ENCODE results near the gene KCNG2. TPM values are rescaled to one million over a fixed set of nuclear protein-coding genes. Genes with fewer than 3 reads are reported as not detected.

The KCNG2 gene
- total RNA-seq, 2 experiments from 2014 or later = not detected

DNA sequence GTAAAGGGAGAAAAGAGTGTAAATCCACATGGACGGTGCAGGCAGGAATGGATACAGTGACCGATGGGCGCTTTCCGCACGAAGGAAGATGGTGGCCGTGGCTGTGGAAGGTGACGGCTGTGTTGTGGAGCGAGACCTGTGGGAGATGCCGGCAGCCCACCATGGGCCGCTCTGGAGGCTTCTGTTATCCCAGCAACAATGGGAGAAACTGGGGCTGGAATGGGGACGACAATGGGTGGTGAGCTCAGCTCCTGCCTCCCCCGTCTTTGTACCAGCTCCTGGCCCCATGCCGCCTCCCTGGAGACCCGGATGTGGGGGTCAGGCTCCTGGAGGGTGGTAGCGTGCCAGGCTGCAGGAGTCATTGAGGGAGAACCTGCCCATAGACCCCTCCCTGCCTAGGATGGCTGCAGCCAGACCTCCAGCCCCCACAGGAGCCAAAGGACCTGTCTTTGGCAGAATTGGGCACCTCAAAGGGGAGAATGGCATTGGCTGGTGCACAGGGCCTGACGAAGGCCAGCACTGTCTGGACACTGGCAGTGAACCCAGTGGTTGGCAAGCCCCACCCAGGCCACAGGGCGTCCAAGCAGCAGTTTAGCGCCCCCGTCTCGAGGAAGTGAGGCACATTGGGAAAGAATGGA, 81.1 kb downstream of the KCNG2 start:
- H3K4me3 ChIP-seq (ENCODE audit: low read length) = no peak overlapping the region
- intact Hi-C loops (cut with DNase I, micrococcal nuclease) = no loop called here

DNA sequence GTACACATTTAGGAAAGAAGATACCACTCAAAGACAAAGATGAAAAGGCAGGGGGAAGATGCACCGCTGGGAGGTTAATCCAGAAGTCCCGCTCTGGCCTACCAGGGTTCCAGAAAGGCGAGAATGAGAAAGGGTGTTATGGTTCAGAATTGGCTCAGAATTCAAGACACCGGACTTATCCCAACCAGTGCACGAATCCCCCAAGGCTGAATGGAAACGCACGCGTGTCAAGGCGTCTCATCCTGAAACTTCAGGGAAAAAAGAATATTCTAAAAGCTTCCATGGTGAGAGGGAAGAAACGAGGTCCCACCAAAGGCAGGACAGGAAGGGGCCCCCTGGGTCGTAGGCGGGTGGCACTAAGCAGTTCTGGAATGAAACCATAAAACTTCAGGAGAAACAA, 81.8 kb downstream of the KCNG2 start:
- ATAC-seq (ENCODE audit: poor library complexity) (no peak), DNase-seq (no peak)
- Histone ChIP-seq H3K9me3 (ENCODE audit: control insufficient read depth in 1 of 2, insufficient read depth in 1 of 2, low read length in 2 of 2) (peaks cover 0 to 41% of the 10 kb centered on the region in 2 experiments), H3K4me3 (ENCODE audit: low read length) (no peak overlapping the region), H3K4me1 (ENCODE audit: insufficient read depth, low read length) (no peaks in the 10 kb centered on the region), H3K27me3 (ENCODE audit: control insufficient read depth in 1 of 2, insufficient read depth in 2 of 2, low read length in 2 of 2) (no peaks in the 10 kb centered on the region), H3K36me3 (ENCODE audit: insufficient read depth, low read length) (no peaks in the 10 kb centered on the region), H3K27ac (ENCODE audit: low read depth in 1 of 2, low read length in 2 of 2) (no peak overlapping the region)
- no peaks in the 10 kb centered on the region for H3K9me3 Mint-ChIP-seq
- TF ChIP-seq, protein P1, sequence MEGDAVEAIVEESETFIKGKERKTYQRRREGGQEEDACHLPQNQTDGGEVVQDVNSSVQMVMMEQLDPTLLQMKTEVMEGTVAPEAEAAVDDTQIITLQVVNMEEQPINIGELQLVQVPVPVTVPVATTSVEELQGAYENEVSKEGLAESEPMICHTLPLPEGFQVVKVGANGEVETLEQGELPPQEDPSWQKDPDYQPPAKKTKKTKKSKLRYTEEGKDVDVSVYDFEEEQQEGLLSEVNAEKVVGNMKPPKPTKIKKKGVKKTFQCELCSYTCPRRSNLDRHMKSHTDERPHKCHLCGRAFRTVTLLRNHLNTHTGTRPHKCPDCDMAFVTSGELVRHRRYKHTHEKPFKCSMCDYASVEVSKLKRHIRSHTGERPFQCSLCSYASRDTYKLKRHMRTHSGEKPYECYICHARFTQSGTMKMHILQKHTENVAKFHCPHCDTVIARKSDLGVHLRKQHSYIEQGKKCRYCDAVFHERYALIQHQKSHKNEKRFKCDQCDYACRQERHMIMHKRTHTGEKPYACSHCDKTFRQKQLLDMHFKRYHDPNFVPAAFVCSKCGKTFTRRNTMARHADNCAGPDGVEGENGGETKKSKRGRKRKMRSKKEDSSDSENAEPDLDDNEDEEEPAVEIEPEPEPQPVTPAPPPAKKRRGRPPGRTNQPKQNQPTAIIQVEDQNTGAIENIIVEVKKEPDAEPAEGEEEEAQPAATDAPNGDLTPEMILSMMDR (IDR thresholded peaks at IDR 0.05) = no peak
- H3K4me3 Mint-ChIP-seq = no peak overlapping the region
- ChIA-PET CTCF (no interaction called here), POLR2A (no interaction called here)
- H3K27me3 Mint-ChIP-seq = no peaks in the 10 kb centered on the region
- H3K4me1 Mint-ChIP-seq (ENCODE audit: low read depth) = no peaks in the 10 kb centered on the region
- intact Hi-C loops (cut with DNase I, micrococcal nuclease) = no loop called here
- H3K27ac Mint-ChIP-seq = no peak overlapping the region
- H3K36me3 Mint-ChIP-seq (ENCODE audit: low read depth) = no peaks in the 10 kb centered on the region

More for the DNA sequence above, 81.1 kb downstream of the KCNG2 start:
- Histone ChIP-seq H3K4me1 (ENCODE audit: insufficient read depth, low read length) (no peaks in the 10 kb centered on the region), H3K27me3 (ENCODE audit: control insufficient read depth in 1 of 2, insufficient read depth in 2 of 2, low read length in 2 of 2) (no peaks in the 10 kb centered on the region), H3K27ac (ENCODE audit: low read depth in 1 of 2, low read length in 2 of 2) (no peak overlapping the region), H3K9me3 (ENCODE audit: control insufficient read depth in 1 of 2, insufficient read depth in 1 of 2, low read length in 2 of 2) (peaks cover 0 to 35% of the 10 kb centered on the region in 2 experiments), H3K36me3 (ENCODE audit: insufficient read depth, low read length) (no peaks in the 10 kb centered on the region)
- H3K9me3 Mint-ChIP-seq = no peaks in the 10 kb centered on the region
- TF ChIP-seq, protein P1 (IDR thresholded peaks at IDR 0.05) = no peak
- ATAC-seq (ENCODE audit: poor library complexity) (no peak), DNase-seq (no peak)
- no peak overlapping the region for H3K27ac Mint-ChIP-seq
- CTCF ChIA-PET = no interaction called here
- H3K4me3 Mint-ChIP-seq = no peak overlapping the region
- POLR2A ChIA-PET = no interaction called here
- no peaks in the 10 kb centered on the region for H3K27me3 Mint-ChIP-seq
- H3K36me3 Mint-ChIP-seq (ENCODE audit: low read depth) = no peaks in the 10 kb centered on the region
- H3K4me1 Mint-ChIP-seq (ENCODE audit: low read depth) = no peaks in the 10 kb centered on the region

DNA sequence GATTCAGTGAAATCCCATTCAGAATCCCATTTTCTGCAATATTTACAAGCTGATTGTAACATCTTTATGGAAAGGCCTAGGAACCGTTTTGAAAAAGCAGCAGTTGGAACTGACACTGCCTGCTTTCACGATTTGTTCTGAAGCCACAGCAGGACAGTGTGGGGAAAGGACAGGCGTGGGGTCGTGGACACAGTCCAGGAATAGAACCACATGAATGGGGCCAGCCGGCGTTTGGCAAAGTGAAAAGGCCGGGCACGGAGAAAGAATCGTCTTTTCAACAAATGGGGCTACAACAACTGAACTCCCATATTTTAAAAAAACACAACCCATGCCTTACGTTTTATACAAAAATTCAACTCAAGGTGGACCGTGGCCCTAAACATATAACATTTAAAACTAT, 84.0 kb downstream of the KCNG2 start:
- Mint-ChIP-seq H3K9me3 (no peaks in the 10 kb centered on the region), H3K4me1 (ENCODE audit: low read depth) (no peaks in the 10 kb centered on the region), H3K27me3 (no peaks in the 10 kb centered on the region), H3K36me3 (ENCODE audit: low read depth) (no peaks in the 10 kb centered on the region), H3K27ac (no peak overlapping the region), H3K4me3 (no peak overlapping the region)
- TF ChIP-seq, protein P1 (IDR thresholded peaks at IDR 0.05) = no peak
- H3K9me3 ChIP-seq (ENCODE audit: control insufficient read depth in 1 of 2, insufficient read depth in 1 of 2, low read length in 2 of 2) = peaks cover 0 to 49% of the 10 kb centered on the region in 2 experiments
- no peak overlapping the region for H3K27ac ChIP-seq (ENCODE audit: low read depth in 1 of 2, low read length in 2 of 2)
- H3K4me3 ChIP-seq (ENCODE audit: low read length) = no peak overlapping the region
- POLR2A ChIA-PET = no interaction called here
- no peaks in the 10 kb centered on the region for H3K4me1 ChIP-seq (ENCODE audit: insufficient read depth, low read length)
- H3K36me3 ChIP-seq (ENCODE audit: insufficient read depth, low read length) = no peaks in the 10 kb centered on the region
- ATAC-seq (ENCODE audit: poor library complexity) = no peak
- CTCF ChIA-PET = no interaction called here
- DNase-seq = no peak
- H3K27me3 ChIP-seq (ENCODE audit: control insufficient read depth in 1 of 2, insufficient read depth in 2 of 2, low read length in 2 of 2) = no peaks in the 10 kb centered on the region
- intact Hi-C loops (cut with DNase I, micrococcal nuclease) = no loop called here

All from CD4-positive, alpha-beta T cell (primary cell).